ENCODE measurements around the gene CCDC68. TPM values are rescaled to one million over a fixed set of nuclear protein-coding genes. Genes with fewer than 3 reads are reported as not detected.
"Not testable (repeated sequence)": the region's sequence is repeated elsewhere in the genome, so short reads cannot be mapped to it uniquely, and the experiment has no call there.

Gene CCDC68
- total RNA-seq, 1 donor from 2014 or later, result 0.33 TPM

- CTCF ChIA-PET, result no interaction called here
Measured at GRCh38 chr18:54867131-54867530, 92.1 kb downstream of the CCDC68 start.

DNA sequence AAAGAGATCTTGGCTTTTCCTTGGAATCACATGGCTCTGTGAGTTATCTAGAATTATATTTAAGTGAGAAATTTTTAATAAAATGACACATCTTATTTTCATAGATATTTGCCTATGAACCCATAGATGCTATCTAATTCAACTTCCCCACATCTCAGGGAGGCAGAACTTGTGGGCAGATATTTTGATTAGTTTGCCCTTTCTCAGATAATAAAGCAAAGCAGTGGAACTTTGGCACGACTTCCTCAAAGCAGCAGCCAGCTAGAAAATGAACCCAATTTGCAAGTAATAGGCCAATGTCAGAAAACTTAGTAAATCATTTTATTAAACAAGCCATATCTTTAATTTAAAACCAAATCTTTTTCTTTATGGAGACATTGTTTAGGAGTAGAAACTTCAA, 98.3 kb downstream of the CCDC68 start:
- no peak for TF ChIP-seq CTCF (IDR thresholded peaks at IDR 0.05)
- H3K36me3 Mint-ChIP-seq (ENCODE audit: low read depth), result no peaks in the 10 kb centered on the region
- H3K9me3 Mint-ChIP-seq, result no peaks in the 10 kb centered on the region
- H3K4me3 Mint-ChIP-seq, result no peak overlapping the region
- DNase-seq, result no peak
- no peak overlapping the region for H3K27ac Mint-ChIP-seq
- H3K4me1 Mint-ChIP-seq, result no peaks in the 10 kb centered on the region
- CTCF ChIA-PET, result no interaction called here
- intact Hi-C loops (cut with micrococcal nuclease), result no loop called here
- POLR2A ChIA-PET, result no interaction called here
- no peak for ATAC-seq (ENCODE audit: low read depth)
- H3K27me3 Mint-ChIP-seq, result no peaks in the 10 kb centered on the region

More at GRCh38 chr18:54867131-54867530, 92.1 kb downstream of the CCDC68 start:
- no peak for TF ChIP-seq CTCF (IDR thresholded peaks at IDR 0.05)
- DNase-seq, result no peak
- Mint-ChIP-seq H3K36me3 (ENCODE audit: low read depth) (no peaks in the 10 kb centered on the region), H3K27me3 (peaks cover 2% of the 10 kb centered on the region), H3K27ac (no peak overlapping the region), H3K9me3 (no peaks in the 10 kb centered on the region), H3K4me3 (no peak overlapping the region), H3K4me1 (no peaks in the 10 kb centered on the region)
- ATAC-seq (ENCODE audit: low read depth), result no peak
- intact Hi-C loops (cut with micrococcal nuclease), result no loop called here
- POLR2A ChIA-PET, result no interaction called here

DNA sequence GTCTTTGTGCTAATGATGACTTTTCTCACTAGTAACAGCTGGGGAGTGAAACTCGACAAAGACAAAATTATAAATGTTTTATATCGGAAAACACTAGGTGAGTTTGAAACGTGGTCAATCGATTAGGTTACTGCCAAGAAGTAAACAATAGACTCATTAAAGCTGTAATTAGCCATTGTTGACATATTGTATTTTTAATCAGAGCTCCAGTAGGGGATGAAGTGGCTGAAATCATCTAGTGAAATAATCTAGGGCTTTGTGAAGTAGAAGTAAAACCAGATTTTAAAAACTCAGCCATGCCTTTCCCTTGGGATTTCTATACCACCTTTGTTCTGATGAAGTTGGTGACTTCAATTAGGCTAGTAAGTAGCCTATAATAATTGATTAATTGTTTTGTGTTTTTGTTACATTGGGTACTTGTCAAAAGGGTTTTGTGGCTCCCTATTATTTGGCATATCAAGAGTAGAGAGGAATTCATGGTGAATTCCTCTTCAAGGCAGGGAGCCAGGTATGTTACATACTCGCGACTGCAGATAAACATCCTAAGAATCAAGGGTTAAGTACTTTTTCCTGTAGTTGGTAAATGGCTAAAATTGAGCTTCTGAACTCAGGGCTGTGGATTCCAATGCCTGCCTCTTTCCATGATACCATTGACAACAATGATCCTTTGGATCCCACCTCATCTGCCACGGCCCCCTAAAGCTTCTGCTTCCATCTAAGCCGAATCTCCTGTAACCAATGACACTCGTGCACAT, 99.4 kb downstream of the CCDC68 start:
- no peaks in the 10 kb centered on the region for H3K36me3 Mint-ChIP-seq (ENCODE audit: low read depth)
- intact Hi-C loops (cut with micrococcal nuclease), result no loop called here
- H3K27ac Mint-ChIP-seq, result no peak overlapping the region
- H3K27me3 Mint-ChIP-seq, result no peaks in the 10 kb centered on the region
- H3K4me3 Mint-ChIP-seq, result no peak overlapping the region
- no peaks in the 10 kb centered on the region for H3K4me1 Mint-ChIP-seq
- no peaks in the 10 kb centered on the region for H3K9me3 Mint-ChIP-seq
- DNase-seq (no peak), ATAC-seq (ENCODE audit: low read depth) (no peak)
- POLR2A ChIA-PET, result no interaction called here
- TF ChIP-seq CTCF (IDR thresholded peaks at IDR 0.05), result no peak
- CTCF ChIA-PET, result no interaction called here

GRCh38 chr18:54857499-54857898, 101.8 kb downstream of the CCDC68 start:
- Mint-ChIP-seq H3K4me1 (no peaks in the 10 kb centered on the region), H3K4me3 (no peak overlapping the region), H3K9me3 (no peaks in the 10 kb centered on the region), H3K27ac (no peak overlapping the region), H3K36me3 (ENCODE audit: low read depth) (no peaks in the 10 kb centered on the region), H3K27me3 (peaks cover 5% of the 10 kb centered on the region)
- CTCF ChIA-PET, result no interaction called here
- intact Hi-C loops (cut with micrococcal nuclease), result no loop called here
- ATAC-seq (ENCODE audit: low read depth) (no peak), DNase-seq (no peak)
- no peak for TF ChIP-seq CTCF (IDR thresholded peaks at IDR 0.05)
- POLR2A ChIA-PET, result no interaction called here

DNA sequence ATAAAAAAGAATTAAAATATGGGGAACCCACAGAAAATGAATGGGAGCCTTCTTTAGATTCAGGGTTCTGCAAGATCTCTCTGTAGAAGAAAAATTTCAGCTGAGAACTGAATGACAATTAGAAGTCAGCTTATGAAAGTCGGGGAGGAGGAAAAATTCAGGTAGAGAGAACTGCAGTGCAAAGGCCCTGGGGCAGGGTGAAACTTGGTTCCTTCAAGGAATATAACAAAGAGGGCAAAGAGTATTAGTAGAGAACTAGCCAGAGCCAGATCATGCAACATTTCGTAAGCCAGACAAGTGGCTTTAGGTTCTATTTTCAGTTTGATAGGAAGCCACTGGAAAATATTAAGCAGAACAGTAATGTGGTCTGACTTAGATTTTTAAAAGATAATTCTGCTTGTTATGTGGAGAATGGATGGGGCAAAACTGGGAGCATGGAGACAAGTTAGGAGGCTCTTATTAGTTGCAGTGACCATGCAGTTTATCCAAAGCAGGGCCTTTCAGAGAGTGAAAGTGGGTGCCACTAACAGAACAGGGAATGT, 103.1 kb downstream of the CCDC68 start:
- ChIA-PET CTCF (no interaction called here), POLR2A (no interaction called here)
- H3K9me3 Mint-ChIP-seq, result no peaks in the 10 kb centered on the region
- no peaks in the 10 kb centered on the region for H3K36me3 Mint-ChIP-seq (ENCODE audit: low read depth)
- ATAC-seq (ENCODE audit: low read depth), result no peak
- H3K27ac Mint-ChIP-seq, result no peak overlapping the region
- H3K4me1 Mint-ChIP-seq, result no peaks in the 10 kb centered on the region
- H3K27me3 Mint-ChIP-seq, result peaks cover 5% of the 10 kb centered on the region
- no peak for TF ChIP-seq CTCF (IDR thresholded peaks at IDR 0.05)
- H3K4me3 Mint-ChIP-seq, result no peak overlapping the region
- DNase-seq, result no peak
- intact Hi-C loops (cut with micrococcal nuclease), result no loop called here

GRCh38 chr18:54855050-54855449, 104.2 kb downstream of the CCDC68 start:
- H3K4me3 Mint-ChIP-seq; H3K27ac Mint-ChIP-seq; CTCF ChIA-PET; ATAC-seq (ENCODE audit: low read depth); H3K9me3 Mint-ChIP-seq; H3K36me3 Mint-ChIP-seq (ENCODE audit: low read depth); intact Hi-C loops (cut with micrococcal nuclease); H3K4me1 Mint-ChIP-seq; H3K27me3 Mint-ChIP-seq; DNase-seq; POLR2A ChIA-PET: not testable (repeated sequence)

All from activated B cell treated with CpG ODN at 0.5 μM for 24 hours (primary cell).